Effector memory CD4-positive, alpha-beta T cell (primary cell): ENCODE data around the gene MEX3D.

ENCODE experiments used
- DNase-seq, 3 donors: peaks; one replicate each; pipeline ENCODE4 v3.0.0-alpha.2; 2020
- H3K27ac ChIP-seq: 2 replicates; pipeline ENCODE4 v1.7.0; 2013; ENCODE audit warnings: mild to moderate bottlenecking, low read length, moderate library complexity; ENCODE audit not compliant: insufficient read depth, poor library complexity, severe bottlenecking
- H3K27me3 ChIP-seq: replicated peaks from 2 replicates; pipeline ENCODE4 v1.7.0; 2013; ENCODE audit warnings: mild to moderate bottlenecking, low read length; ENCODE audit not compliant: insufficient read depth, control insufficient read depth, poor library complexity, severe bottlenecking
- H3K36me3 ChIP-seq: 2 replicates; pipeline ENCODE4 v1.7.0; 2013; ENCODE audit warnings: mild to moderate bottlenecking, low read length, moderate library complexity; ENCODE audit not compliant: control insufficient read depth, insufficient read depth
- H3K4me1 ChIP-seq: 2 replicates; pipeline ENCODE4 v1.7.0; 2013; ENCODE audit warnings: low read length, mild to moderate bottlenecking; ENCODE audit not compliant: control insufficient read depth, insufficient read depth, poor library complexity, severe bottlenecking
- H3K4me3 ChIP-seq: 2 replicates; pipeline ENCODE4 v1.7.0; 2013; ENCODE audit warnings: low read length, low read depth, mild to moderate bottlenecking; ENCODE audit not compliant: insufficient read depth, poor library complexity, severe bottlenecking
- H3K9me3 ChIP-seq: 2 replicates; pipeline ENCODE4 v1.7.0; 2013; ENCODE audit warnings: mild to moderate bottlenecking, low read length, moderate library complexity; ENCODE audit not compliant: control insufficient read depth

The MEX3D gene

GRCh38 chr19:1609680-1610474 is 41.8 kb upstream of the MEX3D start:
- no peak for DNase-seq
- H3K4me3 ChIP-seq: no peak overlapping the region
- no peaks in the 10 kb centered on the region for H3K9me3 ChIP-seq
- H3K4me1 ChIP-seq: peaks cover 31% of the 10 kb centered on the region
- peak overlapping the region; percentile 60 for H3K27ac ChIP-seq
- no peaks in the 10 kb centered on the region for H3K27me3 ChIP-seq
- peaks cover 22% of the 10 kb centered on the region for H3K36me3 ChIP-seq

- H3K4me1 ChIP-seq: peaks cover 38% of the 10 kb centered on the region
Measured at GRCh38 chr19:1609103-1609396, 40.9 kb upstream of the MEX3D start.

GRCh38 chr19:1608359-1609102 is 40.4 kb upstream of the MEX3D start:
- peak overlapping the region; percentile 45 for H3K4me3 ChIP-seq
- H3K9me3 ChIP-seq: no peaks in the 10 kb centered on the region
- peak overlapping the region; percentile 60 for H3K27ac ChIP-seq
- DNase-seq: no peak
- H3K4me1 ChIP-seq: peaks cover 43% of the 10 kb centered on the region
- peaks cover 10% of the 10 kb centered on the region for H3K36me3 ChIP-seq
- H3K27me3 ChIP-seq: no peaks in the 10 kb centered on the region

More at GRCh38 chr19:1609103-1609396, 40.9 kb upstream of the MEX3D start:
- H3K4me3 ChIP-seq: peak overlapping the region; percentile 45
- H3K27ac ChIP-seq: peak overlapping the region; percentile 60
- no peaks in the 10 kb centered on the region for H3K27me3 ChIP-seq
- peak in 1 of 3 donors; percentile 17 for DNase-seq
- peaks cover 14% of the 10 kb centered on the region for H3K36me3 ChIP-seq
- H3K9me3 ChIP-seq: no peaks in the 10 kb centered on the region

- Histone ChIP-seq H3K4me1 (peaks cover 44% of the 10 kb centered on the region), H3K4me3 (peak overlapping the region; percentile 93), H3K36me3 (no peaks in the 10 kb centered on the region), H3K9me3 (no peaks in the 10 kb centered on the region), H3K27ac (peak overlapping the region; percentile 90), H3K27me3 (no peaks in the 10 kb centered on the region)
- DNase-seq: no peak
Measured at GRCh38 chr19:1606138-1606651, 38.1 kb upstream of the MEX3D start.

DNA sequence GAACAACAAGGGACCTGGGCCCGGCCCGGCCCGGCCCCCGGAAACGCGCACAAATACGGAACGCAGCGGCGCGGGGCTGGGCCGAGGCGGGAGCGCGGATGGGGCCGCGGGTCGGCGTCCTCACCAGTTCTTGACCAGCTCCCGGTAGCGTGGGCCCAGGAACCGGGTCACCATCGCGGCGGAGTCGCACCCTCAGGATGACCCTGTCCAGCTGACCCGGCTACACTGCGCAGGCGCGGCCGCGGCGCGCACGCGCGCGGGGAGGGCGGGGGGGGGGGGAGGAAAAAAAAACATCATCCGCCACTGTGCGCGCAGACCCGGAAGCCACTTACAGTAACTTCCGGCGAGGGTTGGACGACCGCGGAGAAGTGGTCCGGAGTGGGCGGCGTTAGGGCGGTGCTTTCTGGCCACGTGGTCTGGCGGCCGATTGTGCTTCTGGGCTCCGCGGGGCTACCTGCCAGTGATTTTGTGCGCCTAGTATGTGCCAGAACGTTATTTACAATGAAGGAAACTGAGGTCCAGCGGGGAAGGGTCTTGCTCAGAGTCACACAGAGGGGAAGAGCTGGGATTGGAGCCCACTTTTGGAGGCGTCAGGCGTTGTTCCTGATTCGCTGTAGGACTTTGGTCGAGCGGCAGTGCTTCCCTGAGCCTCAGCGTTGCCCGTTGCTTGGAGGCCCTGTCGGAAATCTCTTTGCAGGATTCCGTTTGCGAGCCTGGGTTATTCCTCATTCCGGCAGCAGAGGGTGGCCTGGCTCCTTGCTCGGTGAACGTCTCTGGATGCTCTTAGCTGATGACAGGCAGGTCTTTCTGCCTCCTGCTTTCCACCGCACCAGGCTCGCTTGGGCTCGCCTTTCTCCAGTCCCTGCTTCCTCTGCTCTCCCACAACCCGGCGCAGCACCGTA is 37.4 kb upstream of the MEX3D start, which contains the start of gene UQCR11:
UQCR11 (minus strand) TSS at position 227 of the 902 bp plus-strand sequence; CDS start at position 174, 53 bp downstream.
- Histone ChIP-seq H3K4me3 (peak within 1 kb of the TSS; percentile 93), H3K4me1 (peaks cover 41% of the 10 kb centered on the region), H3K27me3 (no peaks in the 10 kb centered on the region), H3K27ac (peak within 1 kb of the TSS; percentile 90), H3K9me3 (no peaks in the 10 kb centered on the region), H3K36me3 (no peaks in the 10 kb centered on the region)
- peak; percentile 84 to 90 (median 86) for DNase-seq

DNA sequence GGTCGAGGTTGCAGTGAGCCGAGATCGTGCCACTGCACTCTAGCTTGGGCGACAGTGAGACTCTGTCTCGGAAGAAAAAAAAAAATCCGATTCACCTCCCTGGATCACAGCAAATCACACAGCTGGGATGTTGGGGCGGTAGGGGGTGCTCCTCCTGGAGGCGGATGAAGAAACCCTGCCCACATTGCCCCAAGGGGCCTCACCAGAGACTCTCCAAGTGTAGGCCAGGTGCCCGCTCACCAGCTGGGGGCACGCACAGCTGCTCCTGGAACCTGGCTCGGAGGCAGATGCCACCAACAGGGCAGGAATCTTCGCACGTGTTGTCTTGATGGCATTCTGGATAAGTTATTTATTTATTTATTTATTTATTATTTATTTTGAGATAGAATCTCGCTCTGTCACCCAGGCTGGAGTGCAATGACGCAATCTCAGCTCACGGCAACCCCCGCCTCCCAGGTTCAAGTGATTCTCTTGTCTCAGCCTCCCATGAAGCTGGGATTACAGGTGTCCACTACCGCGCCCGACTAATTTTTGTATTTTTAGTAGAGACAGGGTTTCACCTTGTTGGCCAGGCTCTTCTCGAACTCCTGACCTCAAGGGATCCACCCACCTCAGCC is 34.1 kb upstream of the MEX3D start:
- peaks cover 21% of the 10 kb centered on the region for H3K4me1 ChIP-seq
- no peak for DNase-seq
- no peaks in the 10 kb centered on the region for H3K27me3 ChIP-seq
- no peaks in the 10 kb centered on the region for H3K9me3 ChIP-seq
- H3K36me3 ChIP-seq: peaks cover 18% of the 10 kb centered on the region
- no peak overlapping the region for H3K4me3 ChIP-seq
- no peak overlapping the region for H3K27ac ChIP-seq

DNA sequence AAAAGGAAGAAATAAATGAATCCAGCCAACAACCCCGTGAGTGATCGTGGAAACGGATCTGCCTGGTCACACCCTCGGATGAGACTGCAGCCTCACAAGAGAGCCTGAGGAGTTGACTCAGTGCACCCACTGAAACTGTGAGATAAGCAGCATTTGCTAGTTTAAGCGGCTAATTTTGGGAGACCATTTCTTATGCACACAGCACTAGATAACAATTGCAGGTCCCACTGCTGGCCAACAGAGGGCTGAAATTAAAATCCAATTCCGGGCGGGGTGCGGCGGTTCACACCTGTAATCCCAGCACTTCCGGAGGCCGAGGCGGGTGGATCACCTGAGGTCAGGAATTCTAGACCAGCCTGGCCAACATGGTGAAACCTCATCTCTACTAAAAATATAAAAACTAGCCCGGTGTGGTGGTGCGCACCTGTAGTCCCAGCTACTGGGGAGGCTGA is 33.5 kb upstream of the MEX3D start:
- Histone ChIP-seq H3K9me3 (no peaks in the 10 kb centered on the region), H3K36me3 (peaks cover 24% of the 10 kb centered on the region), H3K4me3 (no peak overlapping the region), H3K27me3 (no peaks in the 10 kb centered on the region), H3K4me1 (peaks cover 21% of the 10 kb centered on the region), H3K27ac (no peak overlapping the region)
- DNase-seq: no peak

- Histone ChIP-seq H3K4me1 (peaks cover 10% of the 10 kb centered on the region), H3K4me3 (no peak overlapping the region), H3K27me3 (no peaks in the 10 kb centered on the region), H3K36me3 (peaks cover 25% of the 10 kb centered on the region), H3K9me3 (no peaks in the 10 kb centered on the region), H3K27ac (no peak overlapping the region)
- DNase-seq: no peak
Measured at GRCh38 chr19:1599460-1599846, 31.3 kb upstream of the MEX3D start.

DNA sequence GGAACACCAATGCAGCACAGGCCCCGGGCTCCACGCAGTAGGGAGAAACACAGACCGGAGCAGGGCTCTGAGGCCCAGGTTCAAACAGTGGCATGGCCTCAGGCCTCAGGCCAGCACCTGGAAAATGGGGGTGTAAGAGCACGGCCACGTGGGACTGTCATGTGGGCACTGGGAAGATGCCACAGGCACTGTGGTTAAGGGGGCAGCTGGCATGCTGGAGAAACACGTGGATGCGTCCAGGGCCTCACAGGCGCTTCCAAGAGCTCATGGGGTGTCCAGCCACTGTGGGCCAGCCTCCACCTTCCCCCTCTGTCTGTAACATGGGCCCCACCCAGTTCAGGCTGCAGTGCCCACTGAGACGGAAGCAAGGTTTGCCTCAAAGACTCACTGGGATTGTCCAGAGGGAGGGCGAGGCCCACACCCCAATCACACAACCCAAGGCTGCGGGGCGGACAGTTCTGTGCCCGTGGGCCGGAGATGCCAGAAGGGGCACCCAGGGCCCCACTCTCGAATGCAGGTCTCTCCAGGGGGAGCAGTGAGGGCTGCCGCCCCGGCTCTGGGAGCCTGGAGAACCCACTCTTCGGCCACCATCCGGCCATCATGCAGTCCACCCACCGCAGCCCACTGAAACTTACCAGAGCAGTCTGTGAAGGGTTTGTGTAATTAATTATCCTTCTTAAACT is 30.8 kb upstream of the MEX3D start:
- H3K27me3 ChIP-seq: no peaks in the 10 kb centered on the region
- DNase-seq: no peak
- H3K27ac ChIP-seq: no peak overlapping the region
- H3K9me3 ChIP-seq: no peaks in the 10 kb centered on the region
- peaks cover 25% of the 10 kb centered on the region for H3K36me3 ChIP-seq
- peaks cover 5% of the 10 kb centered on the region for H3K4me1 ChIP-seq
- H3K4me3 ChIP-seq: no peak overlapping the region
